HG02943 (cell line): ENCODE data around the gene RCSD1.
"Not testable (repeated sequence)": the region's sequence is repeated elsewhere in the genome, so short reads cannot be mapped to it uniquely, and the experiment has no call there.

ENCODE experiments used
- ATAC-seq: cut with Tn5 transposase; IDR thresholded peaks from one replicate; pipeline ENCODE4 v1.9.1; 2021; ENCODE audit warnings: mild to moderate bottlenecking, low read depth, moderate library complexity; ENCODE audit not compliant: unreplicated experiment

Gene RCSD1

GRCh38 chr1:167734841-167735240, 104.8 kb downstream of the RCSD1 start:
- ATAC-seq = no peak

- no peak for ATAC-seq
These were observed 107.1 kb downstream of the RCSD1 start for GRCh38 chr1:167737169-167737568.

GRCh38 chr1:167738158-167738557, 108.1 kb downstream of the RCSD1 start:
- ATAC-seq = no peak

- no peak for ATAC-seq
These were observed 109.7 kb downstream of the RCSD1 start for GRCh38 chr1:167739752-167740151.

- not testable (repeated sequence) for ATAC-seq
These were observed 111.1 kb downstream of the RCSD1 start for GRCh38 chr1:167741103-167741502.

GRCh38 chr1:167742392-167743057, 112.5 kb downstream of the RCSD1 start:
- ATAC-seq = not testable (repeated sequence)

- ATAC-seq = no peak
These were observed 114.9 kb downstream of the RCSD1 start for GRCh38 chr1:167744901-167745300.

GRCh38 chr1:167746013-167746672, 116.1 kb downstream of the RCSD1 start:
- no peak for ATAC-seq

- no peak for ATAC-seq
These were observed 117.1 kb downstream of the RCSD1 start for GRCh38 chr1:167746988-167747655.

- no peak for ATAC-seq
These were observed 118.0 kb downstream of the RCSD1 start for GRCh38 chr1:167747988-167748387.

- ATAC-seq = no peak
These were observed 118.9 kb downstream of the RCSD1 start for GRCh38 chr1:167748906-167749305.

GRCh38 chr1:167749741-167750140, 119.7 kb downstream of the RCSD1 start:
- ATAC-seq = no peak

- ATAC-seq = no peak
These were observed 120.6 kb downstream of the RCSD1 start for GRCh38 chr1:167750641-167751040.

- no peak for ATAC-seq
These were observed 121.6 kb downstream of the RCSD1 start for GRCh38 chr1:167751676-167752075.

GRCh38 chr1:167752219-167752985, 122.4 kb downstream of the RCSD1 start:
- ATAC-seq = no peak

- ATAC-seq = no peak
These were observed 125.6 kb downstream of the RCSD1 start for GRCh38 chr1:167755654-167756053.
